Epidermal melanocyte (primary cell): ENCODE data around the gene C1orf53.

Source experiments
- DNase-seq: peaks from one replicate; pipeline ENCODE4 v3.0.0; 2011; ENCODE audit warnings: low spot score; ENCODE audit not compliant: insufficient read length

C1orf53 gene

GRCh38 chr1:197955486-197956394 is 53.3 kb downstream of the C1orf53 start:
- DNase-seq = no peak
